ENCODE measurements around the gene MTF1.

MTF1 gene

GRCh38 chr1:37828410-37829074 lies 30.9 kb downstream of the MTF1 start:
- no peak for DNase-seq (ENCODE audit: low read depth)

GRCh38 chr1:37825506-37825905 lies 33.9 kb downstream of the MTF1 start:
- DNase-seq (ENCODE audit: low read depth) = no peak

- DNase-seq (ENCODE audit: low read depth) = no peak
These were observed 35.4 kb downstream of the MTF1 start for GRCh38 chr1:37824001-37824400.

GRCh38 chr1:37822906-37823815 lies 36.2 kb downstream of the MTF1 start:
- DNase-seq (ENCODE audit: low read depth) = no peak

GRCh38 chr1:37821481-37821880 lies 37.9 kb downstream of the MTF1 start:
- DNase-seq (ENCODE audit: low read depth) = no peak

GRCh38 chr1:37817481-37817880 lies 41.9 kb downstream of the MTF1 start:
- no peak for DNase-seq (ENCODE audit: low read depth)

- DNase-seq (ENCODE audit: low read depth) = no peak
These were observed 45.1 kb downstream of the MTF1 start for GRCh38 chr1:37814252-37814651.

- DNase-seq (ENCODE audit: low read depth) = no peak
These were observed 45.8 kb downstream of the MTF1 start for GRCh38 chr1:37813529-37814145.

GRCh38 chr1:37811027-37811655 lies 48.3 kb downstream of the MTF1 start:
- no peak for DNase-seq (ENCODE audit: low read depth)

- DNase-seq (ENCODE audit: low read depth) = no peak
These were observed 49.5 kb downstream of the MTF1 start for GRCh38 chr1:37809942-37810341.

- no peak for DNase-seq (ENCODE audit: low read depth)
These were observed 50.7 kb downstream of the MTF1 start for GRCh38 chr1:37808369-37809319.

GRCh38 chr1:37807555-37808368 lies 51.6 kb downstream of the MTF1 start, which contains the start of the genes C1orf122 and YRDC:
Gene C1orf122, plus strand, starts transcription at chr1:37807790. Its CDS starts 615 bp downstream, at chr1:37808405.
Gene YRDC, minus strand, starts transcription at chr1:37808208. Its CDS starts 28 bp downstream, at chr1:37808180.
- DNase-seq (ENCODE audit: low read depth) = no peak

GRCh38 chr1:37807220-37807554 lies 52.2 kb downstream of the MTF1 start:
- no peak for DNase-seq (ENCODE audit: low read depth)

- no peak for DNase-seq (ENCODE audit: low read depth)
These were observed 57.0 kb downstream of the MTF1 start for GRCh38 chr1:37802439-37802838.

- DNase-seq (ENCODE audit: low read depth) = no peak
These were observed 61.5 kb downstream of the MTF1 start for GRCh38 chr1:37797750-37798345.

- DNase-seq (ENCODE audit: low read depth) = no peak
These were observed 63.9 kb downstream of the MTF1 start for GRCh38 chr1:37795340-37796125.

GRCh38 chr1:37794372-37795339 lies 64.7 kb downstream of the MTF1 start:
- no peak for DNase-seq (ENCODE audit: low read depth)

Data from HS-5 (cell line).